CD14-positive monocyte (primary cell): ENCODE results near the gene TFEB. TPM values are rescaled to one million over a fixed set of nuclear protein-coding genes. Genes with fewer than 3 reads are reported as not detected.

Experiments used
- DNase-seq, 3 donors: peaks; one replicate each; pipeline ENCODE4 v3.0.0-alpha.2; 2011 to 2022
- H2AFZ ChIP-seq: 2 replicates; pipeline ENCODE4 v1.6.0; 2012; ENCODE audit warnings: mild to moderate bottlenecking, low read depth, low read length, inconsistent platforms; ENCODE audit not compliant: insufficient read depth, poor library complexity, severe bottlenecking
- H3K27ac ChIP-seq, 2 donors: 1 replicate in 1 of 2; 2 replicates in 1 of 2; pipeline ENCODE4 v1.5.1; 2012 to 2013; ENCODE audit warnings: low read length in 2 of 2, control low read depth in 1 of 2, inconsistent platforms in 1 of 2, low read depth in 1 of 2, mild to moderate bottlenecking in 1 of 2
- H3K27me3 ChIP-seq, 2 donors: one replicate each; pipeline versions ENCODE4 v1.6.0 to v1.6.1; 2011 to 2013; ENCODE audit warnings: low read length in 2 of 2; ENCODE audit not compliant: control insufficient read depth in 2 of 2, insufficient read depth in 2 of 2
- H3K36me3 ChIP-seq, 2 donors: replicated peaks in 1 of 2; 1 replicate in 1 of 2; 2 replicates in 1 of 2; pipeline versions ENCODE4 v1.5.1 to v1.6.1; 2012 to 2013; ENCODE audit warnings: low read length in 2 of 2, control low read depth in 1 of 2, inconsistent platforms in 1 of 2, mild to moderate bottlenecking in 1 of 2; ENCODE audit not compliant: insufficient read depth in 2 of 2, control insufficient read depth in 1 of 2
- H3K4me1 ChIP-seq, 2 donors: 1 replicate in 1 of 2; 2 replicates in 1 of 2; pipeline versions ENCODE4 v1.5.1 to v1.6.1; 2012 to 2013; ENCODE audit warnings: low read length in 2 of 2, control low read depth in 1 of 2, inconsistent platforms in 1 of 2, mild to moderate bottlenecking in 1 of 2, moderate library complexity in 1 of 2; ENCODE audit not compliant: insufficient read depth in 2 of 2, control insufficient read depth in 1 of 2
- H3K4me2 ChIP-seq: replicated peaks from 2 replicates; pipeline ENCODE3; 2012; ENCODE audit warnings: low read length, moderate library complexity, mild to moderate bottlenecking; ENCODE audit not compliant: poor library complexity, severe bottlenecking; ENCODE audit errors: extremely low read depth
- H3K4me3 ChIP-seq, 3 experiments: fragments of 200-600 bp in 1 of 3; sonication (generic) in 1 of 3; replicated peaks in 1 of 3; 1 replicate in 2 of 3; 2 replicates in 1 of 3; pipeline ENCODE4 v1.5.1; 2011 to 2013; ENCODE audit warnings: low read length in 3 of 3, mild to moderate bottlenecking in 3 of 3, control low read depth in 2 of 3, low read depth in 2 of 3, inconsistent platforms in 1 of 3, moderate library complexity in 1 of 3
- H3K79me2 ChIP-seq: 2 replicates; pipeline ENCODE4 v1.6.0; 2012; ENCODE audit warnings: mild to moderate bottlenecking, control low read depth, inconsistent platforms, low read length, moderate library complexity; ENCODE audit not compliant: insufficient read depth
- H3K9ac ChIP-seq: 2 replicates; pipeline ENCODE4 v1.6.0; 2017; ENCODE audit warnings: low read length, mild to moderate bottlenecking; ENCODE audit not compliant: insufficient read depth, poor library complexity, severe bottlenecking
- H3K9me3 ChIP-seq, 2 donors: replicated peaks in 1 of 2; 1 replicate in 1 of 2; 2 replicates in 1 of 2; pipeline versions ENCODE4 v1.5.1 to v1.6.1; 2012 to 2013; ENCODE audit warnings: low read length in 2 of 2, control low read depth in 1 of 2; ENCODE audit not compliant: control insufficient read depth in 1 of 2, insufficient read depth in 1 of 2
- H4K20me1 ChIP-seq: 2 replicates; pipeline ENCODE4 v1.6.0; 2012; ENCODE audit warnings: mild to moderate bottlenecking, low read length, control low read depth, moderate library complexity; ENCODE audit not compliant: insufficient read depth
- H3K27ac Mint-ChIP-seq, 7 donors: one replicate each; pipeline ENCODE4 v1.8.0; 2020; ENCODE audit warnings: mild to moderate bottlenecking in 7 of 7, mixed read lengths in 7 of 7, moderate library complexity in 6 of 7, inconsistent platforms in 2 of 7
- H3K27me3 Mint-ChIP-seq, 3 donors: one replicate each; pipeline ENCODE4 v1.8.0; 2021 to 2022; ENCODE audit warnings: low read depth in 3 of 3, mild to moderate bottlenecking in 3 of 3, mixed read lengths in 3 of 3, moderate library complexity in 3 of 3, inconsistent platforms in 1 of 3
- H3K36me3 Mint-ChIP-seq, 2 donors: one replicate each; pipeline ENCODE4 v1.8.0; 2020; ENCODE audit warnings: mixed read lengths in 2 of 2, inconsistent platforms in 1 of 2, mild to moderate bottlenecking in 1 of 2
- H3K4me1 Mint-ChIP-seq: one replicate; pipeline ENCODE4 v1.8.0; 2020; ENCODE audit warnings: mild to moderate bottlenecking, mixed read lengths
- H3K4me3 Mint-ChIP-seq, 2 donors: one replicate each; pipeline ENCODE4 v1.8.0; 2020; ENCODE audit warnings: mild to moderate bottlenecking in 2 of 2, mixed read lengths in 2 of 2, moderate library complexity in 1 of 2
- H3K9me3 Mint-ChIP-seq, 7 donors: one replicate each; pipeline ENCODE4 v1.8.0; 2020 to 2022; ENCODE audit warnings: mixed read lengths in 7 of 7, mild to moderate bottlenecking in 6 of 7, moderate library complexity in 6 of 7, inconsistent platforms in 2 of 7
- CTCF ChIP-seq: fragments of 200-600 bp; IDR thresholded peaks from one replicate; pipeline ENCODE4 v1.8.0; 2022; ENCODE audit warnings: antibody characterized with exemption, mild to moderate bottlenecking
- WGBS: methylation state at CpG from one replicate; pipeline ENCODE4 v1.1.5; 2013; ENCODE audit warnings: missing lambda C conversion rate; ENCODE audit not compliant: insufficient coverage; 5-methylcytosine and 5-hydroxymethylcytosine counted together
- intact Hi-C, 2 donors: fragments of 100-400 bp; cut with micrococcal nuclease; formaldehyde crosslinking; loops; one replicate each; pipeline versions ENCODE4 v1.15.0 to v1.15.1; 2023
- polyA plus RNA-seq, 3 donors: library from polyadenylated mRNA; depleted of rRNA in 1 of 3; unstranded in 2 of 3; stranded (reverse) in 1 of 3; fragments of 300-500 nt in 2 of 3; fragments of >200 nt in 1 of 3; fragmentation: Illumina TruSeq in 2 of 3; gene quantifications; 1 replicate in 2 of 3; 2 replicates in 1 of 3; pipeline ENCODE4 v1.2.3, GENCODE V29; 2012 to 2021

TFEB gene
- polyA plus RNA-seq, 3 donors: 42.6 to 60.0 (median 55.0) TPM

GRCh38 chr6:41659935-41660334 lies 75.5 kb downstream of the TFEB start:
- no peaks in the 10 kb centered on the region for H3K9me3 Mint-ChIP-seq
- Histone ChIP-seq H3K36me3 (no peaks in the 10 kb centered on the region), H3K9ac (no peak overlapping the region), H4K20me1 (no peaks in the 10 kb centered on the region), H3K27ac (no peak overlapping the region), H3K4me1 (no peaks in the 10 kb centered on the region), H3K9me3 (no peaks in the 10 kb centered on the region), H3K4me3 (no peak overlapping the region), H3K79me2 (no peaks in the 10 kb centered on the region), H3K27me3 (peaks cover 0 to 4% of the 10 kb centered on the region in 2 donors), H2AFZ (no peak overlapping the region), H3K4me2 (no peak overlapping the region)
- WGBS: 10% methylated on average over 7 of the region's 7 CpGs
- H3K36me3 Mint-ChIP-seq: no peaks in the 10 kb centered on the region
- TF ChIP-seq CTCF: no peak
- H3K27ac Mint-ChIP-seq: no peak overlapping the region
- peaks cover 14 to 40% (median 15%) of the 10 kb centered on the region in 3 donors for H3K27me3 Mint-ChIP-seq
- intact Hi-C loops: no loop called here
- H3K4me1 Mint-ChIP-seq: peaks cover 3% of the 10 kb centered on the region
- no peak overlapping the region for H3K4me3 Mint-ChIP-seq
- DNase-seq: no peak

- Mint-ChIP-seq H3K27me3 (peaks cover 11 to 39% (median 14%) of the 10 kb centered on the region in 3 donors), H3K36me3 (no peaks in the 10 kb centered on the region), H3K27ac (no peak overlapping the region), H3K9me3 (no peaks in the 10 kb centered on the region), H3K4me1 (peaks cover 3% of the 10 kb centered on the region), H3K4me3 (no peak overlapping the region)
- Histone ChIP-seq H3K9me3 (no peaks in the 10 kb centered on the region), H3K27ac (no peak overlapping the region), H3K27me3 (peaks cover 0 to 4% of the 10 kb centered on the region in 2 donors), H3K79me2 (no peaks in the 10 kb centered on the region), H4K20me1 (no peaks in the 10 kb centered on the region), H3K4me2 (no peak overlapping the region), H3K4me3 (no peak overlapping the region), H3K36me3 (no peaks in the 10 kb centered on the region), H2AFZ (no peak overlapping the region), H3K4me1 (no peaks in the 10 kb centered on the region), H3K9ac (no peak overlapping the region)
- DNase-seq: no peak
- no peak for TF ChIP-seq CTCF
- 94% methylated on average over 9 of the region's 13 CpGs for WGBS
- intact Hi-C loops: no loop called here
Measured at GRCh38 chr6:41658636-41659035, 76.8 kb downstream of the TFEB start.
